GM12878 (cell line): ENCODE results near the gene DNAJC7. TPM values are rescaled to one million over a fixed set of nuclear protein-coding genes. Genes with fewer than 3 reads are reported as not detected.

ENCODE experiments used
- ESRRA ChIP-seq: IDR thresholded peaks from 2 replicates; pipeline ENCODE4 v1.6.1; 2012; ENCODE audit warnings: mild to moderate bottlenecking, low read length, improper control_type of control experiment
- MYC ChIP-seq: IDR thresholded peaks from 2 replicates; pipeline ENCODE4 v1.6.1; 2011; ENCODE audit warnings: mild to moderate bottlenecking, low read length, moderate library complexity, inconsistent platforms; ENCODE audit not compliant: insufficient read depth, insufficient replicate concordance, insufficient read length, severe bottlenecking
- STAT1 ChIP-seq: fragments of 450-650 bp; conservative IDR thresholded peaks from 2 replicates; pipeline ENCODE4 v1.6.1; 2014; ENCODE audit warnings: antibody characterized with exemption, mild to moderate bottlenecking
- polyA plus RNA-seq, 11 experiments: library from polyadenylated mRNA; depleted of rRNA in 4 of 11; unstranded in 6 of 11; stranded (reverse) in 5 of 11; fragments of >200 nt; fragmentation: Nextera tagmentation in 4 of 11; fragmentation: Illumina TruSeq in 1 of 11; extraction: Ambion mirVana in 4 of 11; extraction: Trizol in 1 of 11; gene quantifications; 1 replicate in 1 of 11; 2 replicates in 10 of 11; pipeline versions ENCODE4 v1.2.1 to v1.2.3, GENCODE V29; 2011 to 2016; ENCODE audit warnings: inconsistent platforms in 2 of 11, missing spikeins in 2 of 11, low read depth in 1 of 11
- total RNA-seq, 4 experiments: library from RNA; depleted of rRNA in 3 of 4; stranded (reverse); fragments of >200 nt in 3 of 4; fragmentation: Illumina TruSeq in 1 of 4; extraction: Trizol in 1 of 4; gene quantifications; 2 replicates each; pipeline versions ENCODE4 v1.2.1 to v1.2.3, GENCODE V29; 2013 to 2021
- TF ChIP-seq, protein P1 (sequence below): fragments of 450-650 bp; formaldehyde crosslinking; IDR thresholded peaks from 2 replicates; pipeline ENCODE4 v1.4.0; 2020; ENCODE audit warnings: mild to moderate bottlenecking, moderate library complexity
- TF ChIP-seq, protein P2 (sequence below): fragments of 450-650 bp; IDR thresholded peaks from 2 replicates; pipeline ENCODE4 v1.6.1; 2016; ENCODE audit warnings: mild to moderate bottlenecking, moderate library complexity, borderline replicate concordance

DNAJC7 gene
- total and polyA plus RNA-seq, 10 of the 15 experiments (the other 5 are each of a cell fraction or from before 2014, with no cell fraction given), result 60.1 to 173 (median 94.9) TPM

DNA sequence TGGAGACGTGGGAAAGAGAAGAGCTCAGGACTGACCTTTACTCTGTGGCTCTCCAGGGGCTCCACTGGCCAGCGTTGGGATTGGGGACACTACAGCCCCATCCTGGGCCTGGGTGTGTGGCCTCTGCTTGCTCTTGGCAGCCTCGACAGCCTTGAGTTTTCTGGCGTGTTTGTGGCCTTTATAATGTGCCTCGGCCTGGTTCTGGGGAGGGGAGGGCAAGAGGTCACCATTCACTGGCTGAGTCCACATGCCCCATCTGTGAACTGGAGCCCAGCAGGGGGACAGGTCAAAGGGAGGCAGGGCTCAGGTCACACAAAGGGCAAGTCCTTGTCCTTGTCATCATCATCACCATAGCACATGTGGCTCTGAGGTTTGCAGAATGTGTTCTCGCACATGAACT is 14.3 kb upstream of the DNAJC7 start (continued):
- TF ChIP-seq, protein P1, sequence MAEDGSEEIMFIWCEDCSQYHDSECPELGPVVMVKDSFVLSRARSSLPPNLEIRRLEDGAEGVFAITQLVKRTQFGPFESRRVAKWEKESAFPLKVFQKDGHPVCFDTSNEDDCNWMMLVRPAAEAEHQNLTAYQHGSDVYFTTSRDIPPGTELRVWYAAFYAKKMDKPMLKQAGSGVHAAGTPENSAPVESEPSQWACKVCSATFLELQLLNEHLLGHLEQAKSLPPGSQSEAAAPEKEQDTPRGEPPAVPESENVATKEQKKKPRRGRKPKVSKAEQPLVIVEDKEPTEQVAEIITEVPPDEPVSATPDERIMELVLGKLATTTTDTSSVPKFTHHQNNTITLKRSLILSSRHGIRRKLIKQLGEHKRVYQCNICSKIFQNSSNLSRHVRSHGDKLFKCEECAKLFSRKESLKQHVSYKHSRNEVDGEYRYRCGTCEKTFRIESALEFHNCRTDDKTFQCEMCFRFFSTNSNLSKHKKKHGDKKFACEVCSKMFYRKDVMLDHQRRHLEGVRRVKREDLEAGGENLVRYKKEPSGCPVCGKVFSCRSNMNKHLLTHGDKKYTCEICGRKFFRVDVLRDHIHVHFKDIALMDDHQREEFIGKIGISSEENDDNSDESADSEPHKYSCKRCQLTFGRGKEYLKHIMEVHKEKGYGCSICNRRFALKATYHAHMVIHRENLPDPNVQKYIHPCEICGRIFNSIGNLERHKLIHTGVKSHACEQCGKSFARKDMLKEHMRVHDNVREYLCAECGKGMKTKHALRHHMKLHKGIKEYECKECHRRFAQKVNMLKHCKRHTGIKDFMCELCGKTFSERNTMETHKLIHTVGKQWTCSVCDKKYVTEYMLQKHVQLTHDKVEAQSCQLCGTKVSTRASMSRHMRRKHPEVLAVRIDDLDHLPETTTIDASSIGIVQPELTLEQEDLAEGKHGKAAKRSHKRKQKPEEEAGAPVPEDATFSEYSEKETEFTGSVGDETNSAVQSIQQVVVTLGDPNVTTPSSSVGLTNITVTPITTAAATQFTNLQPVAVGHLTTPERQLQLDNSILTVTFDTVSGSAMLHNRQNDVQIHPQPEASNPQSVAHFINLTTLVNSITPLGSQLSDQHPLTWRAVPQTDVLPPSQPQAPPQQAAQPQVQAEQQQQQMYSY (CRISPR knock-in tag), result no peak
- TF ChIP-seq ESRRA (no peak), STAT1 (no peak), MYC (no peak)
- TF ChIP-seq, protein P2, sequence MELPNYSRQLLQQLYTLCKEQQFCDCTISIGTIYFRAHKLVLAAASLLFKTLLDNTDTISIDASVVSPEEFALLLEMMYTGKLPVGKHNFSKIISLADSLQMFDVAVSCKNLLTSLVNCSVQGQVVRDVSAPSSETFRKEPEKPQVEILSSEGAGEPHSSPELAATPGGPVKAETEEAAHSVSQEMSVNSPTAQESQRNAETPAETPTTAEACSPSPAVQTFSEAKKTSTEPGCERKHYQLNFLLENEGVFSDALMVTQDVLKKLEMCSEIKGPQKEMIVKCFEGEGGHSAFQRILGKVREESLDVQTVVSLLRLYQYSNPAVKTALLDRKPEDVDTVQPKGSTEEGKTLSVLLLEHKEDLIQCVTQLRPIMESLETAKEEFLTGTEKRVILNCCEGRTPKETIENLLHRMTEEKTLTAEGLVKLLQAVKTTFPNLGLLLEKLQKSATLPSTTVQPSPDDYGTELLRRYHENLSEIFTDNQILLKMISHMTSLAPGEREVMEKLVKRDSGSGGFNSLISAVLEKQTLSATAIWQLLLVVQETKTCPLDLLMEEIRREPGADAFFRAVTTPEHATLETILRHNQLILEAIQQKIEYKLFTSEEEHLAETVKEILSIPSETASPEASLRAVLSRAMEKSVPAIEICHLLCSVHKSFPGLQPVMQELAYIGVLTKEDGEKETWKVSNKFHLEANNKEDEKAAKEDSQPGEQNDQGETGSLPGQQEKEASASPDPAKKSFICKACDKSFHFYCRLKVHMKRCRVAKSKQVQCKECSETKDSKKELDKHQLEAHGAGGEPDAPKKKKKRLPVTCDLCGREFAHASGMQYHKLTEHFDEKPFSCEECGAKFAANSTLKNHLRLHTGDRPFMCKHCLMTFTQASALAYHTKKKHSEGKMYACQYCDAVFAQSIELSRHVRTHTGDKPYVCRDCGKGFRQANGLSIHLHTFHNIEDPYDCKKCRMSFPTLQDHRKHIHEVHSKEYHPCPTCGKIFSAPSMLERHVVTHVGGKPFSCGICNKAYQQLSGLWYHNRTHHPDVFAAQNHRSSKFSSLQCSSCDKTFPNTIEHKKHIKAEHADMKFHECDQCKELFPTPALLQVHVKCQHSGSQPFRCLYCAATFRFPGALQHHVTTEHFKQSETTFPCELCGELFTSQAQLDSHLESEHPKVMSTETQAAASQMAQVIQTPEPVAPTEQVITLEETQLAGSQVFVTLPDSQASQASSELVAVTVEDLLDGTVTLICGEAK, result no peak
